A549 (cell line): ENCODE results near the gene XYLB. TPM values are rescaled to one million over a fixed set of nuclear protein-coding genes. Genes with fewer than 3 reads are reported as not detected.

Experiments
- ATAC-seq, 2 experiments: fragments of 200-7000 bp in 1 of 2; fragments of >200 bp in 1 of 2; cut with Nextera tagmentation in 1 of 2; cut with Tn5 transposase in 1 of 2; 3 replicates each; pipeline versions ENCODE4 v1.8.0 to v1.9.1; 2018 to 2020; ENCODE audit warnings: mild to moderate bottlenecking in 1 of 2, moderate library complexity in 1 of 2
- CTCF ChIA-PET: fragments of 300-600 bp; sonication (Branson Sonifier 250); formaldehyde crosslinking; extraction: SDS; loops from one replicate; lab custom pipeline; 2021; ENCODE audit warnings: antibody characterized with exemption, inconsistent platforms; lab: Yijun Ruan, JAX
- POLR2A ChIA-PET: fragments of 350-600 bp; formaldehyde crosslinking; extraction: SDS; loops from one replicate; lab custom pipeline; 2021; ENCODE audit warnings: antibody characterized with exemption, inconsistent platforms; lab: Yijun Ruan, JAX
- DNase-seq, 2 experiments: peaks; one replicate each; pipeline versions ENCODE4 v3.0.0 to v3.0.0-alpha.2; 2011 to 2016; ENCODE audit warnings: low read depth in 1 of 2, low spot score in 1 of 2
- FAIRE-seq: peaks from 2 replicates; lab custom pipeline; 2011; peaks lifted over from hg19 to GRCh38; lab: Jason Lieb, UNC
- H3K27ac ChIP-seq, 2 experiments: fragments of >200 bp; sonication (Bioruptor Twin); formaldehyde crosslinking; 3 replicates each; pipeline ENCODE4 v1.5.1; 2016 to 2017
- H3K4me1 ChIP-seq: fragments of >200 bp; sonication (Bioruptor Twin); formaldehyde crosslinking; 3 replicates; pipeline ENCODE4 v1.6.1; 2016
- H3K4me2 ChIP-seq: fragments of >200 bp; sonication (Bioruptor Twin); formaldehyde crosslinking; 3 replicates; pipeline ENCODE4 v1.6.1; 2016
- H3K4me3 ChIP-seq: fragments of >200 bp; sonication (Bioruptor Twin); formaldehyde crosslinking; 3 replicates; pipeline ENCODE4 v1.5.1; 2016
- H3K9me3 ChIP-seq: fragments of >200 bp; sonication (Bioruptor Twin); formaldehyde crosslinking; 3 replicates; pipeline ENCODE4 v1.6.1; 2016
- CBX2 ChIP-seq: fragments of 200-600 bp; sonication (generic); IDR thresholded peaks from 2 replicates; pipeline ENCODE4 v1.6.1; 2016; ENCODE audit warnings: low read depth, mild to moderate bottlenecking, borderline replicate concordance
- CBX8 ChIP-seq: fragments of 200-600 bp; sonication (generic); IDR thresholded peaks from 2 replicates; pipeline ENCODE4 v1.6.1; 2016
- CHD2 ChIP-seq: fragments of 150-350 bp; IDR thresholded peaks from 2 replicates; pipeline ENCODE4 v1.6.1; 2014; ENCODE audit warnings: low read length; ENCODE audit not compliant: partially characterized antibody
- ELK1 ChIP-seq: fragments of 150-350 bp; IDR thresholded peaks from 2 replicates; pipeline ENCODE4 v1.6.1; 2014; ENCODE audit warnings: low read depth, mild to moderate bottlenecking, low read length
- EP300 ChIP-seq, 2 experiments: fragments of >200 bp; sonication (Bioruptor Twin); formaldehyde crosslinking; IDR thresholded peaks; 2 replicates in 1 of 2; 3 replicates in 1 of 2; pipeline ENCODE4 v1.6.1; 2016 to 2017
- FOSB ChIP-seq: fragments of 250-450 bp; sonication (Bioruptor Pico); IDR thresholded peaks from 2 replicates; pipeline ENCODE4 v1.5.0; 2020; ENCODE audit warnings: mild to moderate bottlenecking, moderate library complexity
- FOSL2 ChIP-seq, 2 experiments: fragments of 450-650 bp in 1 of 2; fragments of >200 bp in 1 of 2; sonication (Bioruptor Twin) in 1 of 2; formaldehyde crosslinking; IDR thresholded peaks; 2 replicates each; pipeline versions ENCODE4 v1.5.0 to v1.6.1; 2016 to 2020; ENCODE audit warnings: mild to moderate bottlenecking in 1 of 2, moderate library complexity in 1 of 2
- HMGXB4 ChIP-seq: fragments of 250-450 bp; sonication (Bioruptor Pico); IDR thresholded peaks from 2 replicates; pipeline ENCODE4 v1.5.0; 2021; ENCODE audit warnings: mild to moderate bottlenecking, moderate library complexity, borderline replicate concordance
- HOXB5 ChIP-seq: fragments of 250-450 bp; sonication (Bioruptor Pico); IDR thresholded peaks from 2 replicates; pipeline ENCODE4 v1.5.0; 2020; ENCODE audit warnings: mild to moderate bottlenecking, moderate library complexity
- JUNB ChIP-seq: fragments of >200 bp; sonication (Bioruptor Twin); formaldehyde crosslinking; IDR thresholded peaks from 2 replicates; pipeline ENCODE4 v1.6.1; 2016
- KDM1A ChIP-seq: fragments of 200-600 bp; sonication (generic); IDR thresholded peaks from 2 replicates; pipeline ENCODE4 v1.6.1; 2016; ENCODE audit warnings: low read depth, mild to moderate bottlenecking
- MAZ ChIP-seq: fragments of 150-350 bp; IDR thresholded peaks from 2 replicates; pipeline ENCODE4 v1.6.1; 2014; ENCODE audit warnings: antibody characterized with exemption, low read depth, low read length, borderline replicate concordance
- MYC ChIP-seq: IDR thresholded peaks from 2 replicates; pipeline ENCODE4 v1.6.1; 2012; ENCODE audit warnings: mild to moderate bottlenecking, inconsistent platforms, low read length, improper control_type of control experiment, borderline replicate concordance
- NR3C1 ChIP-seq: fragments of >200 bp; sonication (Bioruptor Twin); formaldehyde crosslinking; IDR thresholded peaks from 3 replicates; pipeline ENCODE4 v1.6.1; 2017
- POLR2A ChIP-seq: IDR thresholded peaks from 2 replicates; pipeline ENCODE4 v1.6.1; 2012; ENCODE audit warnings: mild to moderate bottlenecking, low read length
- POLR2AphosphoS2 ChIP-seq: conservative IDR thresholded peaks from 2 replicates; pipeline ENCODE4 v1.6.1; 2012; ENCODE audit warnings: low read length, improper control_type of control experiment, inconsistent platforms
- RFX5 ChIP-seq: fragments of 450-650 bp; IDR thresholded peaks from 2 replicates; pipeline ENCODE4 v1.7.1; 2014; ENCODE audit warnings: antibody characterized with exemption, mild to moderate bottlenecking, moderate library complexity
- SMC3 ChIP-seq: fragments of >200 bp; sonication (Bioruptor Twin); formaldehyde crosslinking; IDR thresholded peaks from 3 replicates; pipeline ENCODE4 v1.6.1; 2018; ENCODE audit warnings: inconsistent platforms
- TP53 ChIP-seq: fragments of 250-450 bp; sonication (Bioruptor Pico); IDR thresholded peaks from 2 replicates; pipeline ENCODE4 v1.5.0; 2021; ENCODE audit warnings: mild to moderate bottlenecking, moderate library complexity
- ZFP36 ChIP-seq: fragments of 450-650 bp; IDR thresholded peaks from 2 replicates; pipeline ENCODE4 v1.6.1; 2014; ENCODE audit warnings: borderline replicate concordance; ENCODE audit not compliant: partially characterized antibody
- ZNF302 ChIP-seq: fragments of 250-450 bp; sonication (Bioruptor Pico); IDR thresholded peaks from 2 replicates; pipeline ENCODE4 v1.9.0; 2021; ENCODE audit warnings: inconsistent platforms, mild to moderate bottlenecking, moderate library complexity
- ZSCAN20 ChIP-seq: fragments of 250-450 bp; sonication (Bioruptor Pico); IDR thresholded peaks from 2 replicates; pipeline ENCODE4 v1.8.0; 2022; ENCODE audit warnings: mild to moderate bottlenecking, moderate library complexity
- WGBS: methylation state at CpG from one replicate; pipeline ENCODE4 v1.1.6; 2017; ENCODE audit errors: missing lambda C conversion rate; 5-methylcytosine and 5-hydroxymethylcytosine counted together
- polyA plus RNA-seq, 4 experiments: library from polyadenylated mRNA; depleted of rRNA in 3 of 4; stranded (reverse); fragments of >200 nt; fragmentation: RNase III in 1 of 4; extraction: RNeasy Plus Mini Kit Qiagen cat#74134 plus additional on column Dnase treatment in 1 of 4; gene quantifications; 2 replicates in 3 of 4; 3 replicates in 1 of 4; pipeline ENCODE4 v1.2.3, GENCODE V29; 2011 to 2017
- TF ChIP-seq, protein P1 (sequence below): fragments of 250-450 bp; sonication (Bioruptor Pico); IDR thresholded peaks from 2 replicates; pipeline ENCODE4 v1.5.0; 2020; ENCODE audit warnings: low read depth, mild to moderate bottlenecking, moderate library complexity
- TF ChIP-seq, protein P2 (sequence below): fragments of >200 bp; sonication (Bioruptor Twin); formaldehyde crosslinking; IDR thresholded peaks from 2 replicates; pipeline ENCODE4 v1.6.1; 2016

The XYLB gene
- polyA plus RNA-seq, 2 of the 4 experiments (the other 2 are of a cell fraction): 4.9 to 5.4 TPM

- POLR2A ChIA-PET: no interaction called here
- DNase-seq: no peak
- no peak for ATAC-seq
- H3K4me2 ChIP-seq: no peak overlapping the region
- no peaks in the 10 kb centered on the region for H3K9me3 ChIP-seq
- no peak overlapping the region for H3K4me3 ChIP-seq
- H3K27ac ChIP-seq: no peak overlapping the region
- CTCF ChIA-PET: interaction anchor here (1.6 kb wide), 1 partner anchor 19 kb away, joined by 13 read pairs; the partner anchor contains the start of gene XYLB
- 96% methylated on average over 3 of the region's 3 CpGs for WGBS
- no peaks in the 10 kb centered on the region for H3K4me1 ChIP-seq
- TF ChIP-seq NR3C1 (no peak), MAZ (no peak), ZFP36 (no peak), CBX8 (no peak), CHD2 (no peak), FOSB (CRISPR knock-in tag) (no peak), JUNB (no peak), MYC (no peak), ZSCAN20 (no peak), KDM1A (no peak), HMGXB4 (CRISPR knock-in tag) (no peak), HOXB5 (CRISPR knock-in tag) (no peak), POLR2A (no peak), RFX5 (no peak), CBX2 (no peak)
- no peak for FAIRE-seq
Observed at GRCh38 chr3:38366082-38366481, 19.5 kb downstream of the XYLB start.

- H3K4me2 ChIP-seq: no peak overlapping the region
- H3K4me3 ChIP-seq: no peak overlapping the region
- no peaks in the 10 kb centered on the region for H3K4me1 ChIP-seq
- FAIRE-seq (no peak), DNase-seq (no peak), ATAC-seq (no peak)
- H3K27ac ChIP-seq: no peak overlapping the region
- no peak for TF ChIP-seq CBX2
- TF ChIP-seq FOSL2 (IDR thresholded peaks at IDR 0.05): no peak
- no peak for TF ChIP-seq FOSL2 (CRISPR knock-in tag; IDR thresholded peaks at IDR 0.05)
- no peak for TF ChIP-seq ZNF302 (CRISPR knock-in tag)
- TF ChIP-seq POLR2AphosphoS2: no peak
- TF ChIP-seq EP300 (IDR thresholded peaks at IDR 0.05): no peak
- TF ChIP-seq, protein P1, sequence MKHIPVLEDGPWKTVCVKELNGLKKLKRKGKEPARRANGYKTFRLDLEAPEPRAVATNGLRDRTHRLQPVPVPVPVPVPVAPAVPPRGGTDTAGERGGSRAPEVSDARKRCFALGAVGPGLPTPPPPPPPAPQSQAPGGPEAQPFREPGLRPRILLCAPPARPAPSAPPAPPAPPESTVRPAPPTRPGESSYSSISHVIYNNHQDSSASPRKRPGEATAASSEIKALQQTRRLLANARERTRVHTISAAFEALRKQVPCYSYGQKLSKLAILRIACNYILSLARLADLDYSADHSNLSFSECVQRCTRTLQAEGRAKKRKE: no peak
- TF ChIP-seq ELK1: no peak
- TF ChIP-seq, protein P2, sequence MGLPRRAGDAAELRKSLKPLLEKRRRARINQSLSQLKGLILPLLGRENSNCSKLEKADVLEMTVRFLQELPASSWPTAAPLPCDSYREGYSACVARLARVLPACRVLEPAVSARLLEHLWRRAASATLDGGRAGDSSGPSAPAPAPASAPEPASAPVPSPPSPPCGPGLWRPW: no peak
- no peak for TF ChIP-seq SMC3
- no peak for TF ChIP-seq TP53
- ChIA-PET CTCF (interaction anchor here (1.3 to 1.6 kb wide), 2 partner anchors 21 to 112 kb away, joined by 4 to 8 read pairs; partner anchors contain the start of gene XYLB), POLR2A (no interaction called here)
- WGBS: 85% methylated on average over 3 of the region's 3 CpGs
- no peaks in the 10 kb centered on the region for H3K9me3 ChIP-seq
Observed at GRCh38 chr3:38367779-38368178, 21.2 kb downstream of the XYLB start.
